SK-N-SH treated with all-trans-retinoic acid at 6 μM for 48 hours (cell line): ENCODE measurements around the gene PDIA4.

Experiments
- ATAC-seq: fragments of 200-7000 bp; cut with Tn5 transposase; 3 replicates; pipeline ENCODE4 v1.9.1; 2020; ENCODE audit warnings: mild to moderate bottlenecking, moderate library complexity
- ARNTL ChIP-seq: fragments of 450-650 bp; formaldehyde crosslinking; IDR thresholded peaks from 2 replicates; pipeline ENCODE4 v1.5.0; 2020; ENCODE audit warnings: low read depth, mild to moderate bottlenecking, moderate library complexity, borderline replicate concordance
- BACH2 ChIP-seq: fragments of 250-450 bp; sonication (Bioruptor Pico); IDR thresholded peaks from 2 replicates; pipeline ENCODE4 v1.9.0; 2021; ENCODE audit warnings: mild to moderate bottlenecking, borderline replicate concordance
- CSDC2 ChIP-seq: fragments of 250-450 bp; sonication (Bioruptor Pico); IDR thresholded peaks from 2 replicates; pipeline ENCODE4 v1.5.0; 2020; ENCODE audit warnings: mild to moderate bottlenecking, moderate library complexity
- ESRRG ChIP-seq: fragments of 250-450 bp; sonication (Bioruptor Pico); IDR thresholded peaks from 2 replicates; pipeline ENCODE4 v1.6.1; 2021; ENCODE audit warnings: mild to moderate bottlenecking
- GLIS3 ChIP-seq: fragments of 250-450 bp; sonication (Bioruptor Pico); IDR thresholded peaks from 2 replicates; pipeline ENCODE4 v1.5.0; 2020; ENCODE audit warnings: mild to moderate bottlenecking, moderate library complexity
- ISL1 ChIP-seq: fragments of 250-450 bp; sonication (Bioruptor Pico); IDR thresholded peaks from 2 replicates; pipeline ENCODE4 v2.1.2; 2022; ENCODE audit warnings: mild to moderate bottlenecking, moderate library complexity
- RARB ChIP-seq: fragments of 250-450 bp; sonication (Bioruptor Pico); IDR thresholded peaks from 2 replicates; pipeline ENCODE4 v1.8.0; 2021; ENCODE audit warnings: mild to moderate bottlenecking, moderate library complexity
- SNAI2 ChIP-seq: fragments of 250-450 bp; sonication (Bioruptor Pico); IDR thresholded peaks from 2 replicates; pipeline ENCODE4 v1.5.0; 2020; ENCODE audit warnings: mild to moderate bottlenecking, moderate library complexity
- TCF4 ChIP-seq: fragments of 250-450 bp; sonication (Bioruptor Pico); IDR thresholded peaks from 2 replicates; pipeline ENCODE4 v1.8.0; 2021; ENCODE audit warnings: mild to moderate bottlenecking, moderate library complexity, borderline replicate concordance
- ZC3H10 ChIP-seq: fragments of 250-450 bp; sonication (Bioruptor Pico); IDR thresholded peaks from 2 replicates; pipeline ENCODE4 v1.5.1; 2021; ENCODE audit warnings: mild to moderate bottlenecking, moderate library complexity
- ZFP30 ChIP-seq: fragments of 450-650 bp; formaldehyde crosslinking; IDR thresholded peaks from 2 replicates; pipeline ENCODE4 v1.5.0; 2022; ENCODE audit warnings: mild to moderate bottlenecking, moderate library complexity
- ZNF565 ChIP-seq: fragments of 450-650 bp; formaldehyde crosslinking; conservative IDR thresholded peaks from 2 replicates; pipeline ENCODE4 v1.5.0; 2020; ENCODE audit warnings: low read depth, mild to moderate bottlenecking, moderate library complexity
- ZNF70 ChIP-seq: fragments of 450-650 bp; formaldehyde crosslinking; IDR thresholded peaks from 2 replicates; pipeline ENCODE4 v1.5.0; 2020; ENCODE audit warnings: mild to moderate bottlenecking, moderate library complexity
- TF ChIP-seq, protein P1 (sequence below): fragments of 250-450 bp; sonication (Bioruptor Pico); IDR thresholded peaks from 2 replicates; pipeline ENCODE4 v1.8.0; 2020; ENCODE audit warnings: mild to moderate bottlenecking, moderate library complexity, borderline replicate concordance
- TF ChIP-seq, protein P2 (sequence below): fragments of 250-450 bp; sonication (Bioruptor Pico); IDR thresholded peaks from 2 replicates; pipeline ENCODE4 v1.5.1; 2021; ENCODE audit warnings: mild to moderate bottlenecking, moderate library complexity
- TF ChIP-seq, protein P3 (sequence below): fragments of 250-450 bp; sonication (Bioruptor Pico); IDR thresholded peaks from 2 replicates; pipeline ENCODE4 v1.5.0; 2020; ENCODE audit warnings: mild to moderate bottlenecking, moderate library complexity
- TF ChIP-seq, protein P4 (sequence below): fragments of 250-450 bp; sonication (Bioruptor Pico); IDR thresholded peaks from 2 replicates; pipeline ENCODE4 v1.5.1; 2020; ENCODE audit warnings: low read depth, mild to moderate bottlenecking, moderate library complexity
- TF ChIP-seq, protein P5 (sequence below): fragments of 250-450 bp; sonication (Bioruptor Pico); IDR thresholded peaks from 2 replicates; pipeline ENCODE4 v1.8.0; 2021; ENCODE audit warnings: low read depth, mild to moderate bottlenecking, moderate library complexity, borderline replicate concordance

The PDIA4 gene

DNA sequence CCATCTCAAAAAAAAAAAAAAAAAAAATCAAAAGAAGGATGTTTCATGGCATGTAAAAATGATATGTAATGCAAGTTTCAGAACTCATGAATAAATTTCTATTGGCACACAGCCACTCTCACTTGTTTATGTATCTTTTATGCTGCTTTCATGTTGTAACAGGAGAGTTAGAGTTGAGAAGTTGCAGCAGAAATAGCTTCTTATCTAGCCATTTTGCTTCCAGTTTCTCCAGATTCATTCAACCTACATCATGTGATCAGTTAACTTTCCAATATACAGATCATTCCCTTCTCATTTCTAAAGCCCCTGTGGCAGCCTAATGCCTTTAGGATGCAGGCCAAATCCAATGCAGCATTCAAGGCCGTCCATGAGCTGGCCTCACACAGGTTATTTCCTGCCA is 31.9 kb upstream of the PDIA4 start:
- TF ChIP-seq ZFP30 (CRISPR knock-in tag) = no peak
- TF ChIP-seq ISL1 = no peak
- TF ChIP-seq, protein P1, sequence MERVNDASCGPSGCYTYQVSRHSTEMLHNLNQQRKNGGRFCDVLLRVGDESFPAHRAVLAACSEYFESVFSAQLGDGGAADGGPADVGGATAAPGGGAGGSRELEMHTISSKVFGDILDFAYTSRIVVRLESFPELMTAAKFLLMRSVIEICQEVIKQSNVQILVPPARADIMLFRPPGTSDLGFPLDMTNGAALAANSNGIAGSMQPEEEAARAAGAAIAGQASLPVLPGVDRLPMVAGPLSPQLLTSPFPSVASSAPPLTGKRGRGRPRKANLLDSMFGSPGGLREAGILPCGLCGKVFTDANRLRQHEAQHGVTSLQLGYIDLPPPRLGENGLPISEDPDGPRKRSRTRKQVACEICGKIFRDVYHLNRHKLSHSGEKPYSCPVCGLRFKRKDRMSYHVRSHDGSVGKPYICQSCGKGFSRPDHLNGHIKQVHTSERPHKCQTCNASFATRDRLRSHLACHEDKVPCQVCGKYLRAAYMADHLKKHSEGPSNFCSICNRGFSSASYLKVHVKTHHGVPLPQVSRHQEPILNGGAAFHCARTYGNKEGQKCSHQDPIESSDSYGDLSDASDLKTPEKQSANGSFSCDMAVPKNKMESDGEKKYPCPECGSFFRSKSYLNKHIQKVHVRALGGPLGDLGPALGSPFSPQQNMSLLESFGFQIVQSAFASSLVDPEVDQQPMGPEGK = no peak
- no peak for TF ChIP-seq ZNF70 (CRISPR knock-in tag)
- TF ChIP-seq CSDC2 (CRISPR knock-in tag) = no peak
- TF ChIP-seq, protein P2, sequence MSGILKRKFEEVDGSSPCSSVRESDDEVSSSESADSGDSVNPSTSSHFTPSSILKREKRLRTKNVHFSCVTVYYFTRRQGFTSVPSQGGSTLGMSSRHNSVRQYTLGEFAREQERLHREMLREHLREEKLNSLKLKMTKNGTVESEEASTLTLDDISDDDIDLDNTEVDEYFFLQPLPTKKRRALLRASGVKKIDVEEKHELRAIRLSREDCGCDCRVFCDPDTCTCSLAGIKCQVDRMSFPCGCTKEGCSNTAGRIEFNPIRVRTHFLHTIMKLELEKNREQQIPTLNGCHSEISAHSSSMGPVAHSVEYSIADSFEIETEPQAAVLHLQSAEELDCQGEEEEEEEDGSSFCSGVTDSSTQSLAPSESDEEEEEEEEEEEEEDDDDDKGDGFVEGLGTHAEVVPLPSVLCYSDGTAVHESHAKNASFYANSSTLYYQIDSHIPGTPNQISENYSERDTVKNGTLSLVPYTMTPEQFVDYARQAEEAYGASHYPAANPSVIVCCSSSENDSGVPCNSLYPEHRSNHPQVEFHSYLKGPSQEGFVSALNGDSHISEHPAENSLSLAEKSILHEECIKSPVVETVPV (CRISPR knock-in tag) = no peak
- no peak for TF ChIP-seq ZNF565
- TF ChIP-seq, protein P3, sequence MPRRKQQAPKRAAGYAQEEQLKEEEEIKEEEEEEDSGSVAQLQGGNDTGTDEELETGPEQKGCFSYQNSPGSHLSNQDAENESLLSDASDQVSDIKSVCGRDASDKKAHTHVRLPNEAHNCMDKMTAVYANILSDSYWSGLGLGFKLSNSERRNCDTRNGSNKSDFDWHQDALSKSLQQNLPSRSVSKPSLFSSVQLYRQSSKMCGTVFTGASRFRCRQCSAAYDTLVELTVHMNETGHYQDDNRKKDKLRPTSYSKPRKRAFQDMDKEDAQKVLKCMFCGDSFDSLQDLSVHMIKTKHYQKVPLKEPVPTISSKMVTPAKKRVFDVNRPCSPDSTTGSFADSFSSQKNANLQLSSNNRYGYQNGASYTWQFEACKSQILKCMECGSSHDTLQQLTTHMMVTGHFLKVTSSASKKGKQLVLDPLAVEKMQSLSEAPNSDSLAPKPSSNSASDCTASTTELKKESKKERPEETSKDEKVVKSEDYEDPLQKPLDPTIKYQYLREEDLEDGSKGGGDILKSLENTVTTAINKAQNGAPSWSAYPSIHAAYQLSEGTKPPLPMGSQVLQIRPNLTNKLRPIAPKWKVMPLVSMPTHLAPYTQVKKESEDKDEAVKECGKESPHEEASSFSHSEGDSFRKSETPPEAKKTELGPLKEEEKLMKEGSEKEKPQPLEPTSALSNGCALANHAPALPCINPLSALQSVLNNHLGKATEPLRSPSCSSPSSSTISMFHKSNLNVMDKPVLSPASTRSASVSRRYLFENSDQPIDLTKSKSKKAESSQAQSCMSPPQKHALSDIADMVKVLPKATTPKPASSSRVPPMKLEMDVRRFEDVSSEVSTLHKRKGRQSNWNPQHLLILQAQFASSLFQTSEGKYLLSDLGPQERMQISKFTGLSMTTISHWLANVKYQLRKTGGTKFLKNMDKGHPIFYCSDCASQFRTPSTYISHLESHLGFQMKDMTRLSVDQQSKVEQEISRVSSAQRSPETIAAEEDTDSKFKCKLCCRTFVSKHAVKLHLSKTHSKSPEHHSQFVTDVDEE (CRISPR knock-in tag) = no peak
- no peak for ATAC-seq

DNA sequence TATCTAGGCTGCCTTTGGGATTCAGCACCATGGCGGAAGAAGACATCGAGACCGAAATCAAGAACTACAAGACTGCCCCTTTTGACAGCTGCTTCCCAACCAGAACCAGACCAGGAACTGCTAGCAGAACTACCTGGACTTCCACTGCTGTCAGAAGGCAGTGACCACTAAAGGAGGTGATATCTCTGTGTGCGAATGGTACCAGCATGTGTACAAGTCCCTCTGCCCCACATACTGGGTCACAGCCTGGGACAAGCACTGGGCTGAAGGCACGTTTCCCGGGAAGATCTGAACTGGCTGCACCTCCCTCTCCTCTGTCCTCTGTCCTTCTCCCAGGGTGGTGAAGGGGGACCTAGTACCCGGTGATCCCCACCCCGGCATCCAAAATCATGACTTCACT is 25.6 kb upstream of the PDIA4 start:
- TF ChIP-seq ZC3H10 (no peak), ESRRG (CRISPR knock-in tag) (no peak), SNAI2 (CRISPR knock-in tag) (no peak), ZNF565 (no peak), CSDC2 (CRISPR knock-in tag) (no peak), GLIS3 (CRISPR knock-in tag) (no peak), ARNTL (no peak), TCF4 (no peak), BACH2 (CRISPR knock-in tag) (no peak), ZNF70 (CRISPR knock-in tag) (no peak), RARB (CRISPR knock-in tag) (no peak)
- TF ChIP-seq, protein P4, sequence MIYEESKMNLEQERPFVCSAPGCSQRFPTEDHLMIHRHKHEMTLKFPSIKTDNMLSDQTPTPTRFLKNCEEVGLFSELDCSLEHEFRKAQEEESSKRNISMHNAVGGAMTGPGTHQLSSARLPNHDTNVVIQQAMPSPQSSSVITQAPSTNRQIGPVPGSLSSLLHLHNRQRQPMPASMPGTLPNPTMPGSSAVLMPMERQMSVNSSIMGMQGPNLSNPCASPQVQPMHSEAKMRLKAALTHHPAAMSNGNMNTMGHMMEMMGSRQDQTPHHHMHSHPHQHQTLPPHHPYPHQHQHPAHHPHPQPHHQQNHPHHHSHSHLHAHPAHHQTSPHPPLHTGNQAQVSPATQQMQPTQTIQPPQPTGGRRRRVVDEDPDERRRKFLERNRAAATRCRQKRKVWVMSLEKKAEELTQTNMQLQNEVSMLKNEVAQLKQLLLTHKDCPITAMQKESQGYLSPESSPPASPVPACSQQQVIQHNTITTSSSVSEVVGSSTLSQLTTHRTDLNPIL (CRISPR knock-in tag) = no peak
- TF ChIP-seq, protein P1 = no peak
- TF ChIP-seq, protein P2 (CRISPR knock-in tag) = no peak
- TF ChIP-seq, protein P5, sequence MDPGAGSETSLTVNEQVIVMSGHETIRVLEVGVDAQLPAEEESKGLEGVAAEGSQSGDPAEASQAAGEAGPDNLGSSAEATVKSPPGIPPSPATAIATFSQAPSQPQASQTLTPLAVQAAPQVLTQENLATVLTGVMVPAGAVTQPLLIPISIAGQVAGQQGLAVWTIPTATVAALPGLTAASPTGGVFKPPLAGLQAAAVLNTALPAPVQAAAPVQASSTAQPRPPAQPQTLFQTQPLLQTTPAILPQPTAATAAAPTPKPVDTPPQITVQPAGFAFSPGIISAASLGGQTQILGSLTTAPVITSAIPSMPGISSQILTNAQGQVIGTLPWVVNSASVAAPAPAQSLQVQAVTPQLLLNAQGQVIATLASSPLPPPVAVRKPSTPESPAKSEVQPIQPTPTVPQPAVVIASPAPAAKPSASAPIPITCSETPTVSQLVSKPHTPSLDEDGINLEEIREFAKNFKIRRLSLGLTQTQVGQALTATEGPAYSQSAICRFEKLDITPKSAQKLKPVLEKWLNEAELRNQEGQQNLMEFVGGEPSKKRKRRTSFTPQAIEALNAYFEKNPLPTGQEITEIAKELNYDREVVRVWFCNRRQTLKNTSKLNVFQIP = no peak
- TF ChIP-seq, all 23 proteins: peak for 0

DNA sequence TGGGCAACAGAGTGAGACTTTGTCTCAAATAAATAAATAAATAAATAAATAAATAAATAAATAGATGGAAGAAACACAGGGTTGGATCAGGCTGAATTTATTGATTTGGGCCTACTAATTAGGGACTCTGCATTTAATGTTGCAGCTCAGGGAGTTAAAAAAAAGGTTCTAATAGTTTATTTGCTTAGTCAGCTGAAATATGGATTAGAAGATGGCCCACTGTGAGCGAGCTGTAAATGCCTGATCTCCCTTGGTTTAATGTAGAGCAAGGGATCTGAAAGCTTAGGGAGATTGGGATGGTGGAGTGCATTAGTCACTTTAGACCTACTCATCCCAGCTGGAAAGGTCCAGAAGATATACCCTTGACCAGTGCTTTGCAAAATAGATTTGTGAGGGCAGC is 25.1 kb upstream of the PDIA4 start:
- no peak for TF ChIP-seq ZFP30 (CRISPR knock-in tag)
- no peak for TF ChIP-seq ESRRG (CRISPR knock-in tag)
- TF ChIP-seq SNAI2 (CRISPR knock-in tag) = no peak
- TF ChIP-seq, protein P2 (CRISPR knock-in tag) = no peak
- no peak for TF ChIP-seq ZNF70 (CRISPR knock-in tag)
- no peak for ATAC-seq

More for the DNA sequence above, 25.6 kb upstream of the PDIA4 start:
- ATAC-seq = no peak
